Measurements from ENCODE around the gene UMAD1.

UMAD1 gene

GRCh38 chr7:7869651-7870050 lies 229.1 kb downstream of the UMAD1 start:
- ATAC-seq (ENCODE audit: insufficient read depth, low read depth) = no peak
- H3K9ac ChIP-seq (ENCODE audit: low read depth, low read length) = no peak overlapping the region

GRCh38 chr7:7870555-7870954 lies 230.0 kb downstream of the UMAD1 start:
- Histone ChIP-seq H2AFZ (ENCODE audit: low read depth, low read length) (no peak overlapping the region), H3K9ac (ENCODE audit: low read depth, low read length) (no peak overlapping the region), H3K9me3 (ENCODE audit: insufficient read depth, low read length, severe bottlenecking) (no peaks in the 10 kb centered on the region), H3K4me3 (ENCODE audit: low read depth in 1 of 2, low read length in 2 of 2) (no peak overlapping the region), H3K4me1 (ENCODE audit: insufficient read depth, low read length) (no peaks in the 10 kb centered on the region), H3K27me3 (ENCODE audit: insufficient read depth, low read length, poor library complexity) (no peaks in the 10 kb centered on the region), H4K20me1 (ENCODE audit: insufficient read depth, low read length) (no peaks in the 10 kb centered on the region), H3K27ac (ENCODE audit: low read length) (no peak overlapping the region), H3K79me2 (ENCODE audit: insufficient read depth, low read length) (no peaks in the 10 kb centered on the region), H3K4me2 (ENCODE audit: insufficient read depth, low read length) (no peak overlapping the region), H3K36me3 (ENCODE audit: insufficient read depth, low read length) (no peaks in the 10 kb centered on the region)
- ATAC-seq (ENCODE audit: insufficient read depth, low read depth) = no peak
- TF ChIP-seq CTCF (IDR thresholded peaks at IDR 0.05; ENCODE audit: borderline replicate concordance, extremely low read depth, low read length, poor library complexity, severe bottlenecking) (no peak), EZH2 (IDR thresholded peaks at IDR 0.05; ENCODE audit: borderline replicate concordance, low read depth, low read length, severe bottlenecking) (no peak)
- DNase-seq = no peak

More at GRCh38 chr7:7869651-7870050, 229.1 kb downstream of the UMAD1 start:
- Histone ChIP-seq H3K9me3 (ENCODE audit: insufficient read depth, low read length, severe bottlenecking) (no peaks in the 10 kb centered on the region), H3K4me1 (ENCODE audit: insufficient read depth, low read length) (no peaks in the 10 kb centered on the region), H2AFZ (ENCODE audit: low read depth, low read length) (no peak overlapping the region), H3K4me3 (ENCODE audit: low read depth in 1 of 2, low read length in 2 of 2) (no peak overlapping the region), H3K27ac (ENCODE audit: low read length) (no peak overlapping the region), H3K79me2 (ENCODE audit: insufficient read depth, low read length) (no peaks in the 10 kb centered on the region), H3K36me3 (ENCODE audit: insufficient read depth, low read length) (no peaks in the 10 kb centered on the region), H3K27me3 (ENCODE audit: insufficient read depth, low read length, poor library complexity) (no peaks in the 10 kb centered on the region), H3K4me2 (ENCODE audit: insufficient read depth, low read length) (no peak overlapping the region), H4K20me1 (ENCODE audit: insufficient read depth, low read length) (no peaks in the 10 kb centered on the region)
- no peak for DNase-seq
- no peak for TF ChIP-seq EZH2 (IDR thresholded peaks at IDR 0.05; ENCODE audit: borderline replicate concordance, low read depth, low read length, severe bottlenecking)
- TF ChIP-seq CTCF (IDR thresholded peaks at IDR 0.05; ENCODE audit: borderline replicate concordance, extremely low read depth, low read length, poor library complexity, severe bottlenecking) = no peak

- no peak overlapping the region for H3K27ac ChIP-seq (ENCODE audit: low read length)
- no peak overlapping the region for H2AFZ ChIP-seq (ENCODE audit: low read depth, low read length)
- H3K4me2 ChIP-seq (ENCODE audit: insufficient read depth, low read length) = no peak overlapping the region
- H3K4me1 ChIP-seq (ENCODE audit: insufficient read depth, low read length) = no peaks in the 10 kb centered on the region
- no peak overlapping the region for H3K4me3 ChIP-seq (ENCODE audit: low read depth in 1 of 2, low read length in 2 of 2)
- H3K9me3 ChIP-seq (ENCODE audit: insufficient read depth, low read length, severe bottlenecking) = no peaks in the 10 kb centered on the region
- no peak for DNase-seq
- H3K36me3 ChIP-seq (ENCODE audit: insufficient read depth, low read length) = no peaks in the 10 kb centered on the region
- H3K79me2 ChIP-seq (ENCODE audit: insufficient read depth, low read length) = no peaks in the 10 kb centered on the region
- TF ChIP-seq CTCF (IDR thresholded peaks at IDR 0.05; ENCODE audit: borderline replicate concordance, extremely low read depth, low read length, poor library complexity, severe bottlenecking) (no peak), EZH2 (IDR thresholded peaks at IDR 0.05; ENCODE audit: borderline replicate concordance, low read depth, low read length, severe bottlenecking) (no peak)
- no peaks in the 10 kb centered on the region for H3K27me3 ChIP-seq (ENCODE audit: insufficient read depth, low read length, poor library complexity)
- H3K9ac ChIP-seq (ENCODE audit: low read depth, low read length) = no peak overlapping the region
- no peaks in the 10 kb centered on the region for H4K20me1 ChIP-seq (ENCODE audit: insufficient read depth, low read length)
- ATAC-seq (ENCODE audit: insufficient read depth, low read depth) = no peak
Measured at GRCh38 chr7:7876419-7876818, 235.9 kb downstream of the UMAD1 start.

- H3K27me3 ChIP-seq (ENCODE audit: insufficient read depth, low read length, poor library complexity) = no peaks in the 10 kb centered on the region
- H3K4me3 ChIP-seq (ENCODE audit: low read depth in 1 of 2, low read length in 2 of 2) = no peak overlapping the region
- TF ChIP-seq CTCF (IDR thresholded peaks at IDR 0.05; ENCODE audit: borderline replicate concordance, extremely low read depth, low read length, poor library complexity, severe bottlenecking) = no peak
- no peak for TF ChIP-seq EZH2 (IDR thresholded peaks at IDR 0.05; ENCODE audit: borderline replicate concordance, low read depth, low read length, severe bottlenecking)
Measured at GRCh38 chr7:7881581-7881980, 241.0 kb downstream of the UMAD1 start.

More at GRCh38 chr7:7881581-7881980, 241.0 kb downstream of the UMAD1 start:
- H3K4me1 ChIP-seq (ENCODE audit: insufficient read depth, low read length) = no peaks in the 10 kb centered on the region
- H3K9ac ChIP-seq (ENCODE audit: low read depth, low read length) = no peak overlapping the region
- H4K20me1 ChIP-seq (ENCODE audit: insufficient read depth, low read length) = no peaks in the 10 kb centered on the region
- no peaks in the 10 kb centered on the region for H3K79me2 ChIP-seq (ENCODE audit: insufficient read depth, low read length)
- ATAC-seq (ENCODE audit: insufficient read depth, low read depth) (no peak), DNase-seq (no peak)
- no peaks in the 10 kb centered on the region for H3K9me3 ChIP-seq (ENCODE audit: insufficient read depth, low read length, severe bottlenecking)
- no peak overlapping the region for H2AFZ ChIP-seq (ENCODE audit: low read depth, low read length)
- no peaks in the 10 kb centered on the region for H3K36me3 ChIP-seq (ENCODE audit: insufficient read depth, low read length)
- no peak overlapping the region for H3K27ac ChIP-seq (ENCODE audit: low read length)
- H3K4me2 ChIP-seq (ENCODE audit: insufficient read depth, low read length) = no peak overlapping the region

Data from DND-41 (cell line).